Right atrium auricular region (tissue), 2 donors: Measurements from ENCODE around the gene SAMD4B. TPM values are rescaled to one million over a fixed set of nuclear protein-coding genes. Genes with fewer than 3 reads are reported as not detected.
A peak's percentile ranks its signal among the peaks of the same experiment; 100 is the strongest.

Experiments used
- DNase-seq: peaks from one replicate; pipeline ENCODE4 v3.0.0-alpha.2; 2019; ENCODE audit warnings: low spot score
- H3K27ac ChIP-seq, 2 donors: fragments of 200-600 bp; sonication (generic); 1 replicate in 1 of 2; 2 replicates in 1 of 2; pipeline ENCODE4 v1.5.1; 2016 to 2019
- H3K27me3 ChIP-seq, 2 donors: fragments of 200-600 bp; sonication (generic); one replicate each; pipeline versions ENCODE4 v1.5.1 to v1.6.0; 2017 to 2019
- H3K36me3 ChIP-seq: fragments of 200-600 bp; sonication (generic); one replicate; pipeline ENCODE4 v1.5.1; 2016
- H3K4me1 ChIP-seq, 2 donors: fragments of 200-600 bp; sonication (generic); one replicate each; pipeline versions ENCODE4 v1.5.1 to v1.6.0; 2017 to 2019
- H3K4me3 ChIP-seq, 2 donors: fragments of 200-600 bp; sonication (generic); 1 replicate in 1 of 2; 2 replicates in 1 of 2; pipeline ENCODE4 v1.5.1; 2017 to 2019; ENCODE audit warnings: mild to moderate bottlenecking in 1 of 2, moderate library complexity in 1 of 2
- H3K9me3 ChIP-seq, 2 donors: fragments of 200-600 bp; sonication (generic); one replicate each; pipeline ENCODE4 v1.5.1; 2019
- total RNA-seq, 2 donors: library from RNA; depleted of rRNA; stranded (reverse); fragments of >200 nt; gene quantifications; one replicate each; pipeline ENCODE4 v1.1.0, GENCODE V29; 2016
- TF ChIP-seq, protein P1 (sequence below), 2 donors: fragments of 200-600 bp; sonication (generic); IDR thresholded peaks; one replicate each; pipeline ENCODE4 v1.5.1; 2019; ENCODE audit warnings: antibody characterized with exemption in 2 of 2

Gene SAMD4B
- total RNA-seq, 2 donors from 2014 or later = 48.5 to 97.6 TPM

DNA sequence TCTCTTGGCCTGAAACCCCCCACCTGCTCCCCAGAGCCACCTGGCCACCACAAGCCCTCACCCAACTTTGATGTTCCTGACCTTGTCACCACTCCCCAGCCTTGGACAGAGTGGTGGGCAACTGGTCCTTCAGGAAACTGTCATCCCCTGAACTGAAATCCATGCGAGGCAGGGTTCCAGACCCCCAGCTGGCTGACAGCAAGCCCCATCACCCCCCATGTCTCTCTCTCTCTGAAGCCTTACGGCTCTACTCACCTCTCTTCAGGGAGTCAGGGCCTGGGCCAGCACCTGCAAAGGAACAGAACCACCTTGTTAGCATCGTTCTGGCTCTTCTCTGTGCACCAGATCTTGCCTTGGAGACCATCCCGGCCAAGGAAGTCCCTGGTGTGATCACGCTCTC, 24.1 kb upstream of the SAMD4B start:
- Histone ChIP-seq H3K36me3 (no peaks in the 10 kb centered on the region), H3K4me1 (peaks cover 0 to 9% of the 10 kb centered on the region in 2 donors)

DNA sequence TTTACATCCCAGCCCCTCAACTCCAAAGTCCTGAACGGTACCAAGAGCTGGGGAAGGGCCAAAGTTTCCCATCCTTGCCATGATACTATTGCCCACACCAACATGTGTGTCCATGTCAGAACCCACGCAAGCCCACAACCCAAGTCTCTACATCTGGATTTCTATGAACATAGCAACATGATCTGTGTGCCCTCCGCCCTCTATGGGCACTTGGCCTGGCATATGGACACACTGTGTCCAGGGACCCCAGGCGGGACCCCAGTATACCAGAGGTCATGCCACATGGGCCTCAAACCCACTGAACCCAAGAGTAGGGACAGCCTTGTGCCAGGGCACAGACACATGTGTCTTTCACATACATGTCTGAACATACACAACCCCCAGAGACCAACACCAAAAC, 23.5 kb upstream of the SAMD4B start:
- Histone ChIP-seq H3K4me3 (no peak overlapping the region), H3K4me1 (peaks cover 0 to 9% of the 10 kb centered on the region in 2 donors), H3K27ac (no peak overlapping the region), H3K9me3 (no peaks in the 10 kb centered on the region), H3K36me3 (no peaks in the 10 kb centered on the region), H3K27me3 (no peaks in the 10 kb centered on the region)
- TF ChIP-seq, protein P1, sequence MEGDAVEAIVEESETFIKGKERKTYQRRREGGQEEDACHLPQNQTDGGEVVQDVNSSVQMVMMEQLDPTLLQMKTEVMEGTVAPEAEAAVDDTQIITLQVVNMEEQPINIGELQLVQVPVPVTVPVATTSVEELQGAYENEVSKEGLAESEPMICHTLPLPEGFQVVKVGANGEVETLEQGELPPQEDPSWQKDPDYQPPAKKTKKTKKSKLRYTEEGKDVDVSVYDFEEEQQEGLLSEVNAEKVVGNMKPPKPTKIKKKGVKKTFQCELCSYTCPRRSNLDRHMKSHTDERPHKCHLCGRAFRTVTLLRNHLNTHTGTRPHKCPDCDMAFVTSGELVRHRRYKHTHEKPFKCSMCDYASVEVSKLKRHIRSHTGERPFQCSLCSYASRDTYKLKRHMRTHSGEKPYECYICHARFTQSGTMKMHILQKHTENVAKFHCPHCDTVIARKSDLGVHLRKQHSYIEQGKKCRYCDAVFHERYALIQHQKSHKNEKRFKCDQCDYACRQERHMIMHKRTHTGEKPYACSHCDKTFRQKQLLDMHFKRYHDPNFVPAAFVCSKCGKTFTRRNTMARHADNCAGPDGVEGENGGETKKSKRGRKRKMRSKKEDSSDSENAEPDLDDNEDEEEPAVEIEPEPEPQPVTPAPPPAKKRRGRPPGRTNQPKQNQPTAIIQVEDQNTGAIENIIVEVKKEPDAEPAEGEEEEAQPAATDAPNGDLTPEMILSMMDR (IDR thresholded peaks at IDR 0.05) = no peak
- DNase-seq = no peak

More for the DNA sequence above, 24.1 kb upstream of the SAMD4B start:
- Histone ChIP-seq H3K27ac (no peak overlapping the region), H3K4me3 (no peak overlapping the region), H3K9me3 (no peaks in the 10 kb centered on the region), H3K27me3 (no peaks in the 10 kb centered on the region)
- no peak for DNase-seq
- TF ChIP-seq, protein P1 (IDR thresholded peaks at IDR 0.05) = no peak

DNA sequence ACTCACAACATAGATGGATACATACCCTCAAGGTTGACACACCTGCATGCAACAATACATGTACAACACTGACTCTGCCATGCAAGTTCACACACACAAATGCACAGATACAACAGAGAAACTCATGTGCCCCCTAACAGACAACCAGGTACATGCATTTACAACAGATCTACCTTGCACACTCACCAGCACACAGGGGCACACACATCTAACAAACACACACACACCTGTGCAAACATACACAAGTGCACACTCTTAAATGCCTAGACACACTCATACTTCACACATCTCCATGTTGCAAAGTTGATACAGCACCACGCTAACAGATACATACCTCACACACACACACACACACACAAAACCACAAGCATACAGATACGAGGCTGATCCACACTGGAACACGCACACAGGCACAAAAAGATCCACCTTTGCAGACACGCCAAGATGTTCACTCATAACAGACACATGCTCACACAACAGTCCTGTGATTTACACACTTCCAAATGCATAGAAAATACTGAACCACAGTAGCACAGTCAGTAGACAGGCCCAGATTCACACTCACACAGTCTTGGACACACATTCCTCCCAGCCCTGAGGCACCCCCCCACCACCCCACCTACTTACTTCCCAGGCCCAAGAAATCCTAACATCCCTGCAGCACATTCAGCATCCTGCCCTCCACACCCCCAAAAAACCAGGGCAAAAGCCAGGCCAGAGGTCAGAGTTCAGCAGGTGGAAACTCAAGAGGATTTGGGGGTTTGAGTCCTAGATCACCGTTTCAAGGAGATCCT, 22.9 kb upstream of the SAMD4B start:
- Histone ChIP-seq H3K36me3 (no peaks in the 10 kb centered on the region), H3K27me3 (no peaks in the 10 kb centered on the region), H3K4me3 (no peak overlapping the region), H3K9me3 (no peaks in the 10 kb centered on the region), H3K4me1 (peaks cover 0 to 9% of the 10 kb centered on the region in 2 donors), H3K27ac (no peak overlapping the region)
- TF ChIP-seq, protein P1 (IDR thresholded peaks at IDR 0.05) = no peak
- DNase-seq = no peak

DNA sequence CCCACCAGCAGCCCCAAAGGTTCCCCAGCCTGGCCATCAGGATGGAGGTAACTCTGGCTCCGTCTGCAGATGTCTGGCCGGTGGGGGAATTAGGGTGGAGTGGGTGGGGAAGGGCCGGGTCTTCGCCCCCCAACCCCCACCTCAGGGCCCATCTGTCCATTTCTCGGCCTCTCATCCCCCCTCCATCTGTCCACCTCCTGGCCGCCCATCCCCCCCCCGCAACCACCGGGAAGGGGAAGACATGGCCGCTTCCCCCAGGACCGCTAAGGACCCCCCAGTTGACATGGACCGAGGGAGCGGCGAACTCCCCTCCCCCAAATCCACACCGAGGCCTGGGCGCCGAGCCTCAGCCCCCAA, 22.4 kb upstream of the SAMD4B start:
- Histone ChIP-seq H3K36me3 (no peaks in the 10 kb centered on the region), H3K4me3 (peak overlapping the region; percentile 30 to 53), H3K27me3 (no peaks in the 10 kb centered on the region), H3K9me3 (no peaks in the 10 kb centered on the region), H3K4me1 (peaks cover 0 to 9% of the 10 kb centered on the region in 2 donors), H3K27ac (no peak overlapping the region)
- TF ChIP-seq, protein P1 (IDR thresholded peaks at IDR 0.05) = no peak
- DNase-seq = no peak

DNA sequence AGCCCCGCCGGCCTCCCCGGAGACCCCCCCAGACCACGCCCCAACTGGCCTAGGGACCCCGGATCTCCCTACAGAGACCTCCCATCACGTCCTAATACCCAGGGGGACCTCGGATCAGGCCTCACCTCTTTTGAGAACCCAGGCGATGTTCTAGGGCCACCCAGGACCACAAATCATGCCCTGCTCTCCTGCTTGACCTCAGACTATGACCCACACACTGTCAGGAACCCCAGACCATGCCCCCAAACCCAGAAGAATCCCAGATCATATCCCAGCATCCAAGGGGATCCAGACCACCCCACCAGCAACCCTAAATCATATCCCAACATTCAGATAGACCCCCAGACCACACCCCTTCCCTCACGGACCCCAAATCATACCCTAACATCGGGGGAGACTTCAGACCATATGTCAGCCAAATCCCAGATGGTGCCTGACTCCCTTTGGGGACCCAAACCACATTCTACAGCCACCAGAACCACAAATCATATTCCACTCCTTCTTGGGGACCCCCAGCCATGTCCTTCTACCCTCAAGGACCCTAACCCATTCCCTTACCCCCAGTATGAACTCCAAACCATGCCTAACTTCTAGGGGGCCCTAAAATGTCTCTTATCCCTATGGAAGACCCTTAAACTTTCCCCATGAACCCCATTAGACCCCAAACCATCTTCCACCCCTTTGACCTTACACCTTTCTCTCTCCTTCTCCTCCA, 20.9 kb upstream of the SAMD4B start:
- Histone ChIP-seq H3K27me3 (no peaks in the 10 kb centered on the region), H3K4me1 (peaks cover 0 to 9% of the 10 kb centered on the region in 2 donors), H3K36me3 (no peaks in the 10 kb centered on the region), H3K9me3 (no peaks in the 10 kb centered on the region), H3K4me3 (peak overlapping the region; percentile 29 to 53), H3K27ac (no peak overlapping the region)
- TF ChIP-seq, protein P1 (IDR thresholded peaks at IDR 0.05) = no peak
- DNase-seq = no peak
